Astrocyte (in vitro differentiated cells and primary cell): ENCODE results near the gene CNKSR3. TPM values are rescaled to one million over a fixed set of nuclear protein-coding genes. Genes with fewer than 3 reads are reported as not detected.

ENCODE experiments used
- DNase-seq: peaks from one replicate; pipeline ENCODE4 v3.0.0-alpha.2; 2010; ENCODE audit warnings: low read depth
- FAIRE-seq: peaks from 2 replicates; lab custom pipeline; 2011; peaks lifted over from hg19 to GRCh38; lab: Jason Lieb, UNC
- H2AFZ ChIP-seq: 2 replicates; pipeline ENCODE4 v1.6.0; 2012; ENCODE audit warnings: low read depth, low read length, inconsistent platforms
- H3K27ac ChIP-seq: 2 replicates; pipeline ENCODE4 v1.5.1; 2011; ENCODE audit warnings: low read depth, low read length, inconsistent platforms
- H3K27me3 ChIP-seq: 2 replicates; pipeline ENCODE4 v1.6.0; 2011; ENCODE audit warnings: low read length, inconsistent platforms; ENCODE audit not compliant: insufficient read depth
- H3K36me3 ChIP-seq: 2 replicates; pipeline ENCODE4 v1.5.1; 2011; ENCODE audit warnings: low read length, inconsistent platforms; ENCODE audit not compliant: insufficient read depth
- H3K4me1 ChIP-seq: 2 replicates; pipeline ENCODE4 v1.5.1; 2011; ENCODE audit warnings: low read length, inconsistent platforms; ENCODE audit not compliant: insufficient read depth
- H3K4me2 ChIP-seq: 2 replicates; pipeline ENCODE4 v1.6.0; 2012; ENCODE audit warnings: low read length, inconsistent platforms
- H3K4me3 ChIP-seq: 2 replicates; pipeline ENCODE4 v1.5.1; 2011; ENCODE audit warnings: low read depth, mild to moderate bottlenecking, low read length, inconsistent platforms; ENCODE audit not compliant: insufficient read depth
- H3K79me2 ChIP-seq: 2 replicates; pipeline ENCODE4 v1.6.0; 2012; ENCODE audit warnings: mild to moderate bottlenecking, low read length, inconsistent platforms; ENCODE audit not compliant: insufficient read depth
- H3K9ac ChIP-seq: 2 replicates; pipeline ENCODE4 v1.6.0; 2012; ENCODE audit warnings: mild to moderate bottlenecking, low read length, inconsistent platforms
- H3K9me3 ChIP-seq: 2 replicates; pipeline ENCODE4 v1.5.1; 2012; ENCODE audit warnings: low read depth, mild to moderate bottlenecking, low read length, inconsistent platforms; ENCODE audit not compliant: insufficient read depth
- H4K20me1 ChIP-seq: 2 replicates; pipeline ENCODE4 v1.6.0; 2012; ENCODE audit warnings: low read length, inconsistent platforms; ENCODE audit not compliant: insufficient read depth
- H3K27ac Mint-ChIP-seq: one replicate; pipeline ENCODE4 v1.8.0; 2021; ENCODE audit warnings: mild to moderate bottlenecking, mixed read lengths; ENCODE audit not compliant: unreplicated experiment
- H3K27me3 Mint-ChIP-seq: one replicate; pipeline ENCODE4 v1.8.0; 2021; ENCODE audit warnings: low read depth, mixed read lengths; ENCODE audit not compliant: unreplicated experiment
- H3K36me3 Mint-ChIP-seq: one replicate; pipeline ENCODE4 v1.8.0; 2021; ENCODE audit warnings: low read depth, mixed read lengths; ENCODE audit not compliant: unreplicated experiment
- H3K4me1 Mint-ChIP-seq: one replicate; pipeline ENCODE4 v1.8.0; 2021; ENCODE audit warnings: low read depth, mixed read lengths; ENCODE audit not compliant: unreplicated experiment
- H3K4me3 Mint-ChIP-seq: one replicate; pipeline ENCODE4 v1.8.0; 2021; ENCODE audit warnings: mild to moderate bottlenecking, moderate library complexity, mixed read lengths; ENCODE audit not compliant: unreplicated experiment
- H3K9me3 Mint-ChIP-seq: one replicate; pipeline ENCODE4 v1.8.0; 2021; ENCODE audit warnings: mild to moderate bottlenecking, mixed read lengths; ENCODE audit not compliant: unreplicated experiment
- EZH2 ChIP-seq: IDR thresholded peaks from 2 replicates; pipeline ENCODE4 v1.6.1; 2012; ENCODE audit warnings: mild to moderate bottlenecking, low read length, inconsistent platforms; ENCODE audit not compliant: insufficient read depth
- total RNA-seq: library from RNA; stranded (reverse); gene quantifications from 2 replicates; pipeline ENCODE4 v1.2.1, GENCODE V29; 2021
- TF ChIP-seq, protein P1 (sequence below): IDR thresholded peaks from 2 replicates; pipeline ENCODE4 v1.5.1; 2011; ENCODE audit warnings: low read depth, mild to moderate bottlenecking, inconsistent platforms, low read length, moderate library complexity; ENCODE audit not compliant: insufficient read depth

CNKSR3 gene
- total RNA-seq, 1 donor from 2014 or later, result 11.1 TPM

- TF ChIP-seq, protein P1, sequence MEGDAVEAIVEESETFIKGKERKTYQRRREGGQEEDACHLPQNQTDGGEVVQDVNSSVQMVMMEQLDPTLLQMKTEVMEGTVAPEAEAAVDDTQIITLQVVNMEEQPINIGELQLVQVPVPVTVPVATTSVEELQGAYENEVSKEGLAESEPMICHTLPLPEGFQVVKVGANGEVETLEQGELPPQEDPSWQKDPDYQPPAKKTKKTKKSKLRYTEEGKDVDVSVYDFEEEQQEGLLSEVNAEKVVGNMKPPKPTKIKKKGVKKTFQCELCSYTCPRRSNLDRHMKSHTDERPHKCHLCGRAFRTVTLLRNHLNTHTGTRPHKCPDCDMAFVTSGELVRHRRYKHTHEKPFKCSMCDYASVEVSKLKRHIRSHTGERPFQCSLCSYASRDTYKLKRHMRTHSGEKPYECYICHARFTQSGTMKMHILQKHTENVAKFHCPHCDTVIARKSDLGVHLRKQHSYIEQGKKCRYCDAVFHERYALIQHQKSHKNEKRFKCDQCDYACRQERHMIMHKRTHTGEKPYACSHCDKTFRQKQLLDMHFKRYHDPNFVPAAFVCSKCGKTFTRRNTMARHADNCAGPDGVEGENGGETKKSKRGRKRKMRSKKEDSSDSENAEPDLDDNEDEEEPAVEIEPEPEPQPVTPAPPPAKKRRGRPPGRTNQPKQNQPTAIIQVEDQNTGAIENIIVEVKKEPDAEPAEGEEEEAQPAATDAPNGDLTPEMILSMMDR, result no peak
- TF ChIP-seq EZH2, result no peak
- no peak overlapping the region for H3K4me2 ChIP-seq
- H4K20me1 ChIP-seq, result no peaks in the 10 kb centered on the region
- Mint-ChIP-seq H3K4me1 (peaks cover 5% of the 10 kb centered on the region), H3K4me3 (no peak overlapping the region), H3K27ac (no peak overlapping the region), H3K9me3 (no peaks in the 10 kb centered on the region), H3K27me3 (no peaks in the 10 kb centered on the region), H3K36me3 (no peaks in the 10 kb centered on the region)
- no peaks in the 10 kb centered on the region for H3K36me3 ChIP-seq
- no peaks in the 10 kb centered on the region for H3K9me3 ChIP-seq
- FAIRE-seq (no peak), DNase-seq (no peak)
- no peaks in the 10 kb centered on the region for H3K4me1 ChIP-seq
- H2AFZ ChIP-seq, result no peak overlapping the region
- no peak overlapping the region for H3K4me3 ChIP-seq
- no peaks in the 10 kb centered on the region for H3K27me3 ChIP-seq
- H3K9ac ChIP-seq, result no peak overlapping the region
- H3K79me2 ChIP-seq, result no peaks in the 10 kb centered on the region
- H3K27ac ChIP-seq, result no peak overlapping the region
Observed at GRCh38 chr6:154535851-154536250, 25.4 kb upstream of the CNKSR3 start.

DNA sequence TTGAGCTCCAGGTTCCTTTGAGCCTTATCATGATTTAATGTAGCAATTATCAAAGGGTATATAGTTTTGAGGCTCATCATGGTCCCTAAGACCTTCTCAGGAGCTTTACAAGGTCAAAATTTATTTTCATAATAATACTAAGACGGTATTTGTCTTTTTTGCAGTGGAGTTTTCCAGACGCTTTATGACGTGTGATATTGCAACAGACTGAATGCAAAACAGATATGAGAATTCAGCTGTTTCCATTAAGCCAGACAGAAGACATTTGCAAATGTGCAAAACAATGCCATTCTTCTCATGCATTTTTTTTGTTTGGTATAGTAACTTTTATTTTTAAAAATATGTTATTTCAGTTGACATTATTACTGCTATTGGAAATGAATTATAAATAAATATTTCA lies 24.7 kb upstream of the CNKSR3 start:
- FAIRE-seq, result no peak
- no peak overlapping the region for H3K4me2 ChIP-seq
- H3K9me3 Mint-ChIP-seq, result no peaks in the 10 kb centered on the region
- H3K36me3 ChIP-seq, result no peaks in the 10 kb centered on the region
- no peaks in the 10 kb centered on the region for H3K79me2 ChIP-seq
- TF ChIP-seq EZH2, result no peak
- TF ChIP-seq, protein P1, result no peak
- no peaks in the 10 kb centered on the region for H3K36me3 Mint-ChIP-seq
- H3K9ac ChIP-seq, result no peak overlapping the region
- H3K27ac Mint-ChIP-seq, result no peak overlapping the region
- no peaks in the 10 kb centered on the region for H3K27me3 ChIP-seq
- no peak overlapping the region for H3K4me3 ChIP-seq
- no peak overlapping the region for H2AFZ ChIP-seq
- H3K27ac ChIP-seq, result no peak overlapping the region
- peaks cover 5% of the 10 kb centered on the region for H3K4me1 Mint-ChIP-seq
- no peaks in the 10 kb centered on the region for H3K9me3 ChIP-seq
- no peak overlapping the region for H3K4me3 Mint-ChIP-seq
- H4K20me1 ChIP-seq, result no peaks in the 10 kb centered on the region
- DNase-seq, result no peak
- no peaks in the 10 kb centered on the region for H3K4me1 ChIP-seq
- no peaks in the 10 kb centered on the region for H3K27me3 Mint-ChIP-seq

- no peak overlapping the region for H3K4me3 Mint-ChIP-seq
- no peak for TF ChIP-seq EZH2
- TF ChIP-seq, protein P1, result no peak
- H3K4me2 ChIP-seq, result no peak overlapping the region
- no peaks in the 10 kb centered on the region for H3K27me3 ChIP-seq
- no peak overlapping the region for H2AFZ ChIP-seq
- H3K9ac ChIP-seq, result no peak overlapping the region
- H3K4me3 ChIP-seq, result no peak overlapping the region
- no peaks in the 10 kb centered on the region for H3K36me3 ChIP-seq
- FAIRE-seq (no peak), DNase-seq (no peak)
- H3K36me3 Mint-ChIP-seq, result no peaks in the 10 kb centered on the region
- no peaks in the 10 kb centered on the region for H3K27me3 Mint-ChIP-seq
- H3K27ac Mint-ChIP-seq, result no peak overlapping the region
- no peaks in the 10 kb centered on the region for H4K20me1 ChIP-seq
- peaks cover 5% of the 10 kb centered on the region for H3K4me1 Mint-ChIP-seq
- H3K4me1 ChIP-seq, result no peaks in the 10 kb centered on the region
- no peaks in the 10 kb centered on the region for H3K9me3 ChIP-seq
- H3K79me2 ChIP-seq, result no peaks in the 10 kb centered on the region
- H3K9me3 Mint-ChIP-seq, result no peaks in the 10 kb centered on the region
- no peak overlapping the region for H3K27ac ChIP-seq
Observed at GRCh38 chr6:154534531-154534930, 24.0 kb upstream of the CNKSR3 start.
